ENCODE results near the gene MITF. TPM values are rescaled to one million over a fixed set of nuclear protein-coding genes. Genes with fewer than 3 reads are reported as not detected.

Gene MITF
- total and polyA plus RNA-seq, 2 of the 4 experiments (the other 2 are of a cell fraction) = 6.5 to 16.7 TPM

DNA sequence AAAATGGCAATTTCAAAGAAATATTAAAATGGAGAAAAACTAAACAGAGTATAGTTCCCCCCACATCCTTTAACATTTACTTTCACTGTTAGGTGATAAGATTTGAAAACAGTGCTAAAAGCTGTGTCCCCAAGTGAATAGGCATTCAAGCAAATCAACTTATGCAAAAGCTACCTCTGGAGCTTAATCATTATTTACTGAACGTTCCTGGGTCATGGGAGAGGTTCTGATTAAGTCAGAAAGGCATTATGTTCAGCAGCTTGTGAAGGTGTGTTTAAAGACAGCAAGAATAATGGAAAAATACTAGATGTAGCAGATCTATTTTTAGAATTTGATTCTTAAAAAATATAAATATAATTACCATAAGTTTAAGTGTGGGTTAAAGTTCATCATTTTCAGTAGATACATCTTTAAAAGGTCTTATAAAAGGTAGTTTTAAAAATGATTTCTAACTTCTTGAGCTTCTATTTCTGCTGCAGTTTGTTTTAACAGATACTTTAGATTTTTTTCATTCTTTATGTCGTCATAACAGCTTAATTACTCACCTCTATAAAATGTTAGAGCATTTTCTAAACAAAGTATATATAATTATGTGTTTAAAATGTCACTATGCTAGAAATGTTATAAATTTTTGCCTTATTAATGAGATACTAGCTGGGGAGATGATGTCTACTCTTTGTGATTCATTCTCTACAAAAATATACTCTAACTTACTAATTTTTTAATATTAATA is 127.9 kb downstream of the MITF start:
- DNase-seq (peak; percentile 63), ATAC-seq (ENCODE audit: low read depth) (no peak)
- Histone ChIP-seq H3K9me1 (ENCODE audit: insufficient read depth, low read length) (peaks cover 26% of the 10 kb centered on the region), H2BK15ac (ENCODE audit: low read depth, low read length) (no peak overlapping the region), H2AK5ac (ENCODE audit: low read depth, low read length) (no peak overlapping the region), H3K18ac (ENCODE audit: low read depth, low read length) (peak overlapping the region; percentile 100), H3K9ac (ENCODE audit: low read depth, low read length) (peak overlapping the region; percentile 59; the same call in 1 of the 2 replicates), H3K4me2 (ENCODE audit: low read depth, low read length) (peak overlapping the region; percentile 83), H4K91ac (ENCODE audit: insufficient read depth, low read depth, low read length) (peak overlapping the region; percentile 92), H3K79me1 (ENCODE audit: low read depth in 1 of 2, low read length in 2 of 2) (peaks cover 36 to 59% of the 10 kb centered on the region in 2 experiments), H4K8ac (ENCODE audit: low read depth in 2 of 2, low read length in 2 of 2) (peak overlapping the region; percentile 13 to 98), H2AK9ac (replicated peaks; ENCODE audit: low read depth, low read length, poor library complexity) (no peak overlapping the region), H3K4me3 (ENCODE audit: insufficient read depth, low read depth, low read length) (peak overlapping the region; percentile 29; the same call in 1 of the 2 replicates), H3K4ac (ENCODE audit: low read depth, low read length) (peak overlapping the region; percentile 93), H3K4me1 (ENCODE audit: control insufficient read depth, insufficient read depth, low read length) (peaks cover 38% of the 10 kb centered on the region), H4K20me1 (ENCODE audit: insufficient read depth, low read length) (no peaks in the 10 kb centered on the region), H3K14ac (replicated peaks; ENCODE audit: low read depth, low read length) (peak overlapping the region; percentile 89), H2BK5ac (ENCODE audit: low read depth, low read length, poor library complexity, severe bottlenecking) (peak overlapping the region; percentile 99), H2BK20ac (ENCODE audit: low read depth, low read length) (peak overlapping the region; percentile 98), H4K5ac (ENCODE audit: low read depth, low read length) (peak overlapping the region; percentile 89), H2AFZ (replicated peaks; ENCODE audit: low read length, poor library complexity) (no peak overlapping the region), H2BK120ac (ENCODE audit: low read depth, low read length) (peak overlapping the region; percentile 95), H3K9me3 (ENCODE audit: control insufficient read depth, insufficient read depth, low read length) (no peaks in the 10 kb centered on the region), H3K27ac (ENCODE audit: insufficient read depth, low read length) (peak overlapping the region; percentile 99), H3K23ac (ENCODE audit: low read depth, low read length) (peak overlapping the region; percentile 92; the same call in 1 of the 2 replicates), H3K56ac (ENCODE audit: extremely low read depth, insufficient read depth, low read length) (peak overlapping the region; percentile 98), H3K27me3 (ENCODE audit: control insufficient read depth, insufficient read depth, low read length) (no peaks in the 10 kb centered on the region), H3K36me3 (ENCODE audit: control insufficient read depth, insufficient read depth, low read length) (no peaks in the 10 kb centered on the region)
- in situ Hi-C loops (cut with MboI; ENCODE audit: low sequenced_read_pairs) = no loop called here
- dilution Hi-C loops (cut with HindIII; ENCODE audit: low sequenced_read_pairs, unreplicated experiment) = no loop called here
- BruUV-seq (replicated peaks) = TSS peak; percentile 20
- no CpG with 5 or more reads among the region's 2 CpGs for WGBS, 2 experiments (ENCODE audit: extremely low coverage in 2 of 2, insufficient read length in 1 of 2)
- TF ChIP-seq BHLHE40 (IDR thresholded peaks at IDR 0.05; ENCODE audit: low read depth, low read length) (peak; percentile 15; the same call in 1 of the 2 replicates), MAFK (IDR thresholded peaks at IDR 0.05; ENCODE audit: low read depth, low read length) (no peak)
- POLR2A ChIA-PET (ENCODE audit: unreplicated experiment) = interaction anchor here (0.6 kb wide), 1 partner anchor 194 kb away, joined by 3 read pairs; no protein-coding TSS in a partner anchor
- intact Hi-C loops (cut with micrococcal nuclease) = loop anchor here (5.0 to 10.0 kb wide), 2 partner anchors 80 to 782 kb away; partner anchors contain the start of genes ARL6IP5 and UBA3
- CTCF ChIA-PET = interaction anchor here (0.6 to 4.3 kb wide), 3 partner anchors 12 to 176 kb away, joined by 3 to 17 read pairs (median 6); no protein-coding TSS in a partner anchor

Data from IMR-90 (cell line).